Right lobe of liver (tissue), 6 donors: ENCODE results near the gene XKR3. TPM values are rescaled to one million over a fixed set of nuclear protein-coding genes. Genes with fewer than 3 reads are reported as not detected.

Experiments
- ATAC-seq, 4 donors: fragments of 200-7000 bp; cut with Tn5 transposase; one replicate each; pipeline ENCODE4 v1.9.1; 2020; ENCODE audit warnings: mild to moderate bottlenecking in 4 of 4, moderate library complexity in 4 of 4
- DNase-seq, 3 donors: peaks; one replicate each; pipeline ENCODE4 v3.0.0-alpha.2; 2020
- H3K27ac ChIP-seq, 3 donors: fragments of 200-600 bp; one replicate each; pipeline ENCODE4 v1.8.0; 2022
- H3K27me3 ChIP-seq, 2 donors: fragments of 200-600 bp; one replicate each; pipeline ENCODE4 v1.8.0; 2022
- H3K36me3 ChIP-seq, 4 donors: fragments of 200-600 bp; sonication (generic) in 1 of 4; one replicate each; pipeline versions ENCODE4 v1.5.1 to v1.8.0; 2017 to 2022; ENCODE audit warnings: control low read depth in 1 of 4
- H3K4me1 ChIP-seq, 4 donors: fragments of 200-600 bp; sonication (generic) in 1 of 4; one replicate each; pipeline versions ENCODE4 v1.5.1 to v1.8.0; 2017 to 2022; ENCODE audit warnings: control low read depth in 1 of 4
- H3K4me3 ChIP-seq, 3 donors: fragments of 200-600 bp; one replicate each; pipeline ENCODE4 v1.8.0; 2022
- H3K9me3 ChIP-seq, 4 donors: fragments of 200-600 bp; sonication (generic) in 1 of 4; one replicate each; pipeline versions ENCODE4 v1.5.1 to v1.8.0; 2017 to 2022; ENCODE audit warnings: control low read depth in 1 of 4
- POLR2A ChIP-seq: fragments of 450-650 bp; IDR thresholded peaks from one replicate; pipeline ENCODE4 v1.6.1; 2017; ENCODE audit warnings: antibody characterized with exemption, mild to moderate bottlenecking
- WGBS: methylation state at CpG from one replicate; pipeline ENCODE4 v1.1.6; 2018; ENCODE audit warnings: low coverage, low lambda C conversion rate; ENCODE audit not compliant: insufficient coverage; ENCODE audit errors: missing lambda C conversion rate; 5-methylcytosine and 5-hydroxymethylcytosine counted together
- intact Hi-C, 2 donors: fragments of 100-400 bp; cut with DNase I; formaldehyde crosslinking; loops; one replicate each; pipeline versions ENCODE4 v1.11.2 to v1.14.1; 2022
- total RNA-seq, 6 experiments: library from RNA; depleted of rRNA in 2 of 6; stranded (reverse); fragments of >200 nt in 2 of 6; fragmentation: NEBNext Ultra II Directional in 3 of 6; extraction: Animal tissue kit (Norgen Biotek cat#: 25700) in 3 of 6; gene quantifications; one replicate each; pipeline versions ENCODE4 v1.1.0 to v1.2.4, GENCODE V29; 2016 to 2023
- TF ChIP-seq, protein P1 (sequence below), 4 donors: fragments of 200-600 bp in 3 of 4; fragments of 450-650 bp in 1 of 4; IDR thresholded peaks; one replicate each; pipeline versions ENCODE4 v1.5.1 to v1.8.0; 2016 to 2022; ENCODE audit warnings: antibody characterized with exemption in 4 of 4, mild to moderate bottlenecking in 2 of 4
- donor health status: DM: no; HTN: yes; CAD: no.
- donor health status: DM: no; HTN: no; CAD: no.
- donor health status: DM: no; HTN: no; CAD: no.
- donor health status: DM: no; HTN: yes; CAD: no.
- donor health status: DM: no; HTN: yes; CAD: no.

XKR3 gene
- total RNA-seq, 6 experiments from 2014 or later: not detected

DNA sequence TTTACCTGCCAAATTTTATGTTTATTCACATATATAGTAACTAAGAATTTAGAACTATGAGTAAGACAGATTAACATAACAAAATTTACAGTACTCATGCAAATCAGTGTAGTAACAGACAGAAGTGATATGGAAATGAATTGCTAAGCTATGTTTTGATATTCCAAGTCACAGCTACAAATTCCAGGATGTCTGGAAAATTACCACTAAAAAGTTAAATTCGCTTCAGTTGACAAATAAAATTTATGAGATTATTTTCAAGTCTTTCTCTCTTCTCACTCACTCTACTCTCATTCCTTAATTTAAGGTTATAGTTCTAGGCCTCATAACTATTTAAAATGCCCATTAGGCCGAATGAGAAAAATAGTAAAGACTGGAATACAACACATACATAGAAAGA is 18.1 kb downstream of the XKR3 start:
- TF ChIP-seq, protein P1, sequence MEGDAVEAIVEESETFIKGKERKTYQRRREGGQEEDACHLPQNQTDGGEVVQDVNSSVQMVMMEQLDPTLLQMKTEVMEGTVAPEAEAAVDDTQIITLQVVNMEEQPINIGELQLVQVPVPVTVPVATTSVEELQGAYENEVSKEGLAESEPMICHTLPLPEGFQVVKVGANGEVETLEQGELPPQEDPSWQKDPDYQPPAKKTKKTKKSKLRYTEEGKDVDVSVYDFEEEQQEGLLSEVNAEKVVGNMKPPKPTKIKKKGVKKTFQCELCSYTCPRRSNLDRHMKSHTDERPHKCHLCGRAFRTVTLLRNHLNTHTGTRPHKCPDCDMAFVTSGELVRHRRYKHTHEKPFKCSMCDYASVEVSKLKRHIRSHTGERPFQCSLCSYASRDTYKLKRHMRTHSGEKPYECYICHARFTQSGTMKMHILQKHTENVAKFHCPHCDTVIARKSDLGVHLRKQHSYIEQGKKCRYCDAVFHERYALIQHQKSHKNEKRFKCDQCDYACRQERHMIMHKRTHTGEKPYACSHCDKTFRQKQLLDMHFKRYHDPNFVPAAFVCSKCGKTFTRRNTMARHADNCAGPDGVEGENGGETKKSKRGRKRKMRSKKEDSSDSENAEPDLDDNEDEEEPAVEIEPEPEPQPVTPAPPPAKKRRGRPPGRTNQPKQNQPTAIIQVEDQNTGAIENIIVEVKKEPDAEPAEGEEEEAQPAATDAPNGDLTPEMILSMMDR (IDR thresholded peaks at IDR 0.05): no peak
- no peak for TF ChIP-seq POLR2A
- Histone ChIP-seq H3K27me3 (peaks cover 0 to 5% of the 10 kb centered on the region in 2 donors), H3K27ac (no peak overlapping the region), H3K4me3 (no peak overlapping the region), H3K4me1 (no peaks in the 10 kb centered on the region), H3K36me3 (no peaks in the 10 kb centered on the region), H3K9me3 (no peaks in the 10 kb centered on the region)
- DNase-seq (no peak), ATAC-seq (no peak)
- 20% methylated on average over 2 of the region's 2 CpGs for WGBS
- intact Hi-C loops: no loop called here

DNA sequence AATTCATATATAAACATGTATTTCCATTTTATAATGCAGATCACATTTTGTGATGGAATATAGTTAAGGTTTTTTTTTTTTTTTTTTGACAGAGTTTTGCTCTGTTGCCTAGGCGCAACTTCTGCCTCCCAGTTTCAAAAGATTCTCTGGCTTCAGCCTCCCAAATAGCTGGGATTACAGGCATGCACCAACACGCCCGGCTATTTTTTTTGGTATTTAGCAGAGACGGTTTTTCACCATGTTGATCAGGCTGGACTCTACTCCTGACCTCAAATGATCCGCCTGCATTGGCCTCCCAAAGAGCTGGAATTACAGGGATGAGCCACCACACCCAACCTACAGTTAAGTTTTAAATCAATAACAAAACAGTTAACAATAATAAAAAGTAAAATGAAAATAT is 18.8 kb downstream of the XKR3 start:
- no peak for DNase-seq
- no peak for TF ChIP-seq POLR2A
- TF ChIP-seq, protein P1 (IDR thresholded peaks at IDR 0.05): no peak

DNA sequence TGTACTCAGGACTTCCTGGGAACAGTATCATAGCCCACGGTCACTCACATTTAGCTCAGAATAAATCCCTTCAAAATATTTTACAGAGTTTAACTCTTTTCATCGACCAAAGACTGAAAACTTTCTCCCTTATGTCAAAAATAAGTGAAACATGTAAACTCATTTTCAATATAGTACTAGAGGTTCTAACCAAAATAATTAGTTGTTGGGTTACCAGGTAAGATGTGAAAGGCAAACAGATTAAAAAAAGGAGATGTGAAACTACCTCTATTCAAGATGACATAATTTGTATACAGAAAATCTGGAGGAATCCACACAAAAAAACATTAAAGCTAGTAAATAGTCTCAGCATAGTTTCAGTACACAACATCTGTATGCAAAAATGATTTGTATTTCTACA is 20.3 kb downstream of the XKR3 start:
- intact Hi-C loops: no loop called here
- no peak overlapping the region for H3K4me3 ChIP-seq
- H3K27ac ChIP-seq: no peak overlapping the region
- WGBS: 43% methylated on average over 2 of the region's 2 CpGs
- ATAC-seq (no peak), DNase-seq (no peak)
- no peaks in the 10 kb centered on the region for H3K36me3 ChIP-seq
- peaks cover 0 to 5% of the 10 kb centered on the region in 2 donors for H3K27me3 ChIP-seq
- TF ChIP-seq, protein P1 (IDR thresholded peaks at IDR 0.05): no peak
- TF ChIP-seq POLR2A: no peak
- no peaks in the 10 kb centered on the region for H3K4me1 ChIP-seq
- no peaks in the 10 kb centered on the region for H3K9me3 ChIP-seq

More for the DNA sequence above, 18.8 kb downstream of the XKR3 start:
- Histone ChIP-seq H3K36me3 (no peaks in the 10 kb centered on the region), H3K27ac (no peak overlapping the region), H3K4me1 (no peaks in the 10 kb centered on the region), H3K9me3 (no peaks in the 10 kb centered on the region), H3K27me3 (peaks cover 0 to 5% of the 10 kb centered on the region in 2 donors), H3K4me3 (no peak overlapping the region)
- ATAC-seq: no peak
- 59% methylated on average over 5 of the region's 5 CpGs for WGBS
- intact Hi-C loops: no loop called here

DNA sequence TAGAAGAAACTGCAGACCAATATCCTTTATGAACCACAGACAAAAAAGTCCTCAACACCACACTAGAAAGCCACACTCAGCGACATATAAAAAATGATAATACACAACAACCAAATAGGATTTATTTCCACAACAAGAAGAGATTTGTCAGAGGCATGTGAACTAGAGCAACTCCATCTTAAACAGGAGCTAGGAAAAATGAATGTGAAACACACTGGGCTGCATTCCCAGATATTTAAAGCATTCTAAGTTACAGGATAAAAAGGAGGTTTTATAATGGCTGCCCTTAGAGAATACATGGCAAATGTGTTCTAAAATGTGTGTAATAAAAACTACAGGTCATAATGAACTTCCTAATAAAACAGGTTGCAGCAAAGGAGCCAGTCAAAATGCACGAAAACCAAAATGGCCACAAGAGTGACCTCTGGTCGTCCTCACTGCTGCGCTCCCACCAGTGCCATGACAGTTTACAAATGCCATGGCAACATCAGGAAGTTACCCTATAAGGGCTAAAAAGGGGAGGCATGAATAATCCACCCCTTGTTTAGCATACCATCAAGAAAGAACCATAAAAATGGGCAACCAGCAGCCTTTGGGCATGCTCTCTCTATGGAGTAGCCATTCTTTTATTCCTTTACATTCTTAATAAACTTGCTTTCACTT is 21.8 kb downstream of the XKR3 start:
- intact Hi-C loops: no loop called here

More for the DNA sequence above, 21.8 kb downstream of the XKR3 start:
- Histone ChIP-seq H3K27me3 (peaks cover 0 to 5% of the 10 kb centered on the region in 2 donors), H3K4me3 (no peak overlapping the region), H3K9me3 (no peaks in the 10 kb centered on the region), H3K4me1 (no peaks in the 10 kb centered on the region), H3K27ac (no peak overlapping the region), H3K36me3 (no peaks in the 10 kb centered on the region)
- 51% methylated on average over 4 of the region's 4 CpGs for WGBS
- TF ChIP-seq, protein P1 (IDR thresholded peaks at IDR 0.05): no peak
- no peak for TF ChIP-seq POLR2A
- no peak for DNase-seq
- no peak for ATAC-seq
